CD8-positive, alpha-beta memory T cell (primary cell): ENCODE data around the gene PCK2. TPM values are rescaled to one million over a fixed set of nuclear protein-coding genes. Genes with fewer than 3 reads are reported as not detected.
A peak's percentile ranks its signal among the peaks of the same experiment; 100 is the strongest.

Experiments used
- CTCF ChIA-PET: fragments of 350-600 bp; sonication (Branson Sonifier 250); formaldehyde crosslinking; loops from one replicate; lab custom pipeline; 2021; ENCODE audit warnings: antibody characterized with exemption; lab: Charles Lee
- POLR2A ChIA-PET: fragments of 350-600 bp; sonication (Branson Sonifier 250); formaldehyde crosslinking; loops from one replicate; lab custom pipeline; 2021; ENCODE audit warnings: antibody characterized with exemption; lab: Charles Lee
- DNase-seq, 5 donors: peaks; one replicate each; pipeline versions ENCODE4 v3.0.0 to v3.0.0-alpha.2; 2020 to 2022; ENCODE audit warnings: mixed read lengths in 1 of 5
- H3K27ac ChIP-seq: one replicate; pipeline ENCODE4 v1.7.0; 2013; ENCODE audit warnings: low read depth, mild to moderate bottlenecking, low read length, moderate library complexity
- H3K27me3 ChIP-seq: 2 replicates; pipeline ENCODE4 v1.7.0; 2013; ENCODE audit warnings: low read length, mild to moderate bottlenecking; ENCODE audit not compliant: insufficient read depth, poor library complexity, severe bottlenecking
- H3K36me3 ChIP-seq: 2 replicates; pipeline ENCODE4 v1.7.0; 2013; ENCODE audit warnings: mild to moderate bottlenecking, low read length, moderate library complexity; ENCODE audit not compliant: insufficient read depth
- H3K4me1 ChIP-seq: 2 replicates; pipeline ENCODE4 v1.7.0; 2013; ENCODE audit warnings: mild to moderate bottlenecking, low read length, moderate library complexity; ENCODE audit not compliant: insufficient read depth
- H3K4me3 ChIP-seq: 2 replicates; pipeline ENCODE4 v1.7.0; 2013; ENCODE audit warnings: mild to moderate bottlenecking, low read length
- H3K9me3 ChIP-seq: 2 replicates; pipeline ENCODE4 v1.7.0; 2013; ENCODE audit warnings: mild to moderate bottlenecking, low read length
- H3K27ac Mint-ChIP-seq, 8 donors: one replicate each; pipeline ENCODE4 v1.8.0; 2020 to 2021; ENCODE audit warnings: mixed read lengths in 8 of 8, mild to moderate bottlenecking in 6 of 8, inconsistent platforms in 3 of 8, moderate library complexity in 3 of 8
- H3K27me3 Mint-ChIP-seq, 2 donors: one replicate each; pipeline ENCODE4 v1.8.0; 2020 to 2021; ENCODE audit warnings: mixed read lengths in 2 of 2, mild to moderate bottlenecking in 1 of 2, moderate library complexity in 1 of 2
- H3K36me3 Mint-ChIP-seq, 3 donors: one replicate each; pipeline ENCODE4 v1.8.0; 2020 to 2021; ENCODE audit warnings: mixed read lengths in 3 of 3, inconsistent platforms in 1 of 3, mild to moderate bottlenecking in 1 of 3
- H3K4me1 Mint-ChIP-seq, 3 donors: one replicate each; pipeline ENCODE4 v1.8.0; 2020 to 2021; ENCODE audit warnings: mixed read lengths in 3 of 3, inconsistent platforms in 1 of 3, mild to moderate bottlenecking in 1 of 3
- H3K4me3 Mint-ChIP-seq, 7 donors: one replicate each; pipeline ENCODE4 v1.8.0; 2020 to 2021; ENCODE audit warnings: mixed read lengths in 7 of 7, mild to moderate bottlenecking in 6 of 7, moderate library complexity in 4 of 7, inconsistent platforms in 2 of 7
- H3K9me3 Mint-ChIP-seq, 5 donors: one replicate each; pipeline ENCODE4 v1.8.0; 2020 to 2022; ENCODE audit warnings: mixed read lengths in 5 of 5, mild to moderate bottlenecking in 3 of 5, moderate library complexity in 2 of 5, inconsistent platforms in 1 of 5
- polyA plus RNA-seq: library from polyadenylated mRNA; unstranded; fragments of 300-500 nt; fragmentation: Illumina TruSeq; gene quantifications from one replicate; pipeline ENCODE4 v1.2.3, GENCODE V29; 2021
- total RNA-seq, 2 experiments: library from RNA; stranded (reverse); gene quantifications; one replicate each; pipeline ENCODE4 v1.2.3, GENCODE V29; 2021

Gene PCK2
- total and polyA plus RNA-seq, 3 experiments from 2014 or later: 16.9 to 88.3 (median 79.6) TPM

GRCh38 chr14:24058260-24058950, 35.7 kb upstream of the PCK2 start:
- Histone ChIP-seq H3K27me3 (no peaks in the 10 kb centered on the region), H3K4me3 (no peak overlapping the region), H3K27ac (no peak overlapping the region), H3K4me1 (no peaks in the 10 kb centered on the region), H3K36me3 (no peaks in the 10 kb centered on the region), H3K9me3 (no peaks in the 10 kb centered on the region)
- no peaks in the 10 kb centered on the region for H3K9me3 Mint-ChIP-seq
- H3K36me3 Mint-ChIP-seq: no peaks in the 10 kb centered on the region
- peak overlapping the region in 3 of 8 donors; percentile 65 to 86 (median 85) for H3K27ac Mint-ChIP-seq
- peak; percentile 43 to 67 (median 52) for DNase-seq
- CTCF ChIA-PET: interaction anchor here (0.6 to 6.3 kb wide), 16 partner anchors 11 to 251 kb away, joined by 3 to 114 read pairs (median 4); partner anchors contain the start of genes DCAF11, DHRS4L2, IRF9 and NRL
- H3K27me3 Mint-ChIP-seq: peaks cover 0 to 1% of the 10 kb centered on the region in 2 donors
- POLR2A ChIA-PET: interaction anchor here (0.6 to 1.1 kb wide), 2 partner anchors 22 to 69 kb away, joined by 3 to 4 read pairs; no protein-coding TSS in a partner anchor
- H3K4me1 Mint-ChIP-seq: peaks cover 3 to 8% (median 4%) of the 10 kb centered on the region in 3 donors
- peak overlapping the region in 1 of 7 donors; percentile 22 for H3K4me3 Mint-ChIP-seq

- POLR2A ChIA-PET: interaction anchor here (1.1 kb wide), 1 partner anchor 22 kb away, joined by 4 read pairs; no protein-coding TSS in a partner anchor
- no peak overlapping the region for H3K4me3 Mint-ChIP-seq
These were observed 35.1 kb upstream of the PCK2 start for GRCh38 chr14:24058951-24059475.

GRCh38 chr14:24059841-24060388, 34.2 kb upstream of the PCK2 start:
- POLR2A ChIA-PET: no interaction called here
- peak overlapping the region in 1 of 8 donors; percentile 97 for H3K27ac Mint-ChIP-seq

More at GRCh38 chr14:24058951-24059475, 35.1 kb upstream of the PCK2 start:
- Histone ChIP-seq H3K9me3 (no peaks in the 10 kb centered on the region), H3K36me3 (no peaks in the 10 kb centered on the region), H3K4me3 (no peak overlapping the region), H3K4me1 (no peaks in the 10 kb centered on the region), H3K27ac (no peak overlapping the region), H3K27me3 (no peaks in the 10 kb centered on the region)
- Mint-ChIP-seq H3K9me3 (no peaks in the 10 kb centered on the region), H3K4me1 (peaks cover 0 to 6% (median 0%) of the 10 kb centered on the region in 3 donors), H3K27ac (peak overlapping the region in 1 of 8 donors; percentile 57), H3K27me3 (peaks cover 0 to 3% of the 10 kb centered on the region in 2 donors), H3K36me3 (no peaks in the 10 kb centered on the region)
- DNase-seq: no peak
- CTCF ChIA-PET: interaction anchor here (0.6 to 6.3 kb wide), 14 partner anchors 10 to 250 kb away, joined by 3 to 114 read pairs (median 4); partner anchors contain the start of genes DCAF11, DHRS4L2, IRF9 and NRL

GRCh38 chr14:24060443-24060842, 33.7 kb upstream of the PCK2 start:
- Histone ChIP-seq H3K4me1 (no peaks in the 10 kb centered on the region), H3K27ac (no peak overlapping the region), H3K9me3 (no peaks in the 10 kb centered on the region), H3K36me3 (no peaks in the 10 kb centered on the region), H3K4me3 (no peak overlapping the region), H3K27me3 (no peaks in the 10 kb centered on the region)
- H3K27me3 Mint-ChIP-seq: peaks cover 0 to 3% of the 10 kb centered on the region in 2 donors
- H3K36me3 Mint-ChIP-seq: no peaks in the 10 kb centered on the region
- POLR2A ChIA-PET: no interaction called here
- peak overlapping the region in 1 of 8 donors; percentile 97 for H3K27ac Mint-ChIP-seq
- H3K4me1 Mint-ChIP-seq: peaks cover 0 to 4% (median 0%) of the 10 kb centered on the region in 3 donors
- DNase-seq: no peak
- CTCF ChIA-PET: interaction anchor here (1.1 to 2.5 kb wide), 2 partner anchors 21 to 48 kb away, joined by 3 to 14 read pairs; no protein-coding TSS in a partner anchor
- no peaks in the 10 kb centered on the region for H3K9me3 Mint-ChIP-seq
- no peak overlapping the region for H3K4me3 Mint-ChIP-seq

More at GRCh38 chr14:24059841-24060388, 34.2 kb upstream of the PCK2 start:
- H3K9me3 ChIP-seq: no peaks in the 10 kb centered on the region
- no peak overlapping the region for H3K4me3 ChIP-seq
- no peaks in the 10 kb centered on the region for H3K36me3 ChIP-seq
- Mint-ChIP-seq H3K27me3 (peaks cover 0 to 3% of the 10 kb centered on the region in 2 donors), H3K9me3 (no peaks in the 10 kb centered on the region), H3K36me3 (no peaks in the 10 kb centered on the region), H3K4me1 (peaks cover 0 to 4% (median 0%) of the 10 kb centered on the region in 3 donors), H3K4me3 (no peak overlapping the region)
- no peaks in the 10 kb centered on the region for H3K4me1 ChIP-seq
- CTCF ChIA-PET: interaction anchor here (4.8 kb wide), 1 partner anchor 23 kb away, joined by 67 read pairs; no protein-coding TSS in a partner anchor
- no peaks in the 10 kb centered on the region for H3K27me3 ChIP-seq
- DNase-seq: no peak
- no peak overlapping the region for H3K27ac ChIP-seq

- H3K4me1 Mint-ChIP-seq: peaks cover 0 to 4% (median 0%) of the 10 kb centered on the region in 3 donors
- no peak for DNase-seq
- ChIA-PET POLR2A (no interaction called here), CTCF (interaction anchor here (1.1 to 2.5 kb wide), 3 partner anchors 20 to 47 kb away, joined by 3 to 14 read pairs (median 4); no protein-coding TSS in a partner anchor)
- Histone ChIP-seq H3K4me1 (no peaks in the 10 kb centered on the region), H3K36me3 (no peaks in the 10 kb centered on the region), H3K27me3 (no peaks in the 10 kb centered on the region), H3K27ac (no peak overlapping the region), H3K4me3 (no peak overlapping the region), H3K9me3 (no peaks in the 10 kb centered on the region)
- H3K9me3 Mint-ChIP-seq: no peaks in the 10 kb centered on the region
- H3K36me3 Mint-ChIP-seq: no peaks in the 10 kb centered on the region
- H3K27me3 Mint-ChIP-seq: peaks cover 0 to 3% of the 10 kb centered on the region in 2 donors
- H3K4me3 Mint-ChIP-seq: no peak overlapping the region
- no peak overlapping the region for H3K27ac Mint-ChIP-seq
These were observed 32.9 kb upstream of the PCK2 start for GRCh38 chr14:24060984-24061913.

GRCh38 chr14:24062216-24062980, 31.7 kb upstream of the PCK2 start:
- no peaks in the 10 kb centered on the region for H3K27me3 ChIP-seq
- ChIA-PET POLR2A (no interaction called here), CTCF (interaction anchor here (2.5 kb wide), 1 partner anchor 46 kb away, joined by 14 read pairs; no protein-coding TSS in a partner anchor)
- Mint-ChIP-seq H3K36me3 (no peaks in the 10 kb centered on the region), H3K27ac (peak overlapping the region in 1 of 8 donors; percentile 29), H3K4me3 (no peak overlapping the region), H3K4me1 (peaks cover 0 to 4% (median 0%) of the 10 kb centered on the region in 3 donors), H3K27me3 (peaks cover 0 to 5% of the 10 kb centered on the region in 2 donors), H3K9me3 (no peaks in the 10 kb centered on the region)
- no peak overlapping the region for H3K4me3 ChIP-seq
- H3K9me3 ChIP-seq: no peaks in the 10 kb centered on the region
- no peaks in the 10 kb centered on the region for H3K36me3 ChIP-seq
- DNase-seq: no peak
- H3K4me1 ChIP-seq: no peaks in the 10 kb centered on the region
- H3K27ac ChIP-seq: no peak overlapping the region
